Hepatocyte (in vitro differentiated cells): ENCODE measurements around the gene SPAM1. TPM values are rescaled to one million over a fixed set of nuclear protein-coding genes. Genes with fewer than 3 reads are reported as not detected.
A peak's percentile ranks its signal among the peaks of the same experiment; 100 is the strongest.

ENCODE experiments used
- DNase-seq: peaks from one replicate; pipeline ENCODE4 v3.0.0-alpha.2; 2016; ENCODE audit warnings: low spot score
- H2AFZ ChIP-seq: fragments of 200-600 bp; sonication (generic); 2 replicates; pipeline ENCODE4 v1.6.0; 2016; ENCODE audit warnings: antibody characterized with exemption, mild to moderate bottlenecking
- H3K27ac ChIP-seq: fragments of 200-600 bp; sonication (generic); 2 replicates; pipeline ENCODE4 v1.5.1; 2016; ENCODE audit warnings: mild to moderate bottlenecking
- H3K27me3 ChIP-seq: fragments of 200-600 bp; sonication (generic); 2 replicates; pipeline ENCODE4 v1.6.1; 2016
- H3K36me3 ChIP-seq: fragments of 200-600 bp; sonication (generic); replicated peaks from 2 replicates; pipeline ENCODE4 v1.5.1; 2016; ENCODE audit warnings: low read depth; ENCODE audit not compliant: insufficient read depth
- H3K4me1 ChIP-seq: fragments of 200-600 bp; sonication (generic); 2 replicates; pipeline ENCODE4 v1.5.1; 2016; ENCODE audit warnings: mild to moderate bottlenecking, moderate library complexity; ENCODE audit not compliant: insufficient read depth
- H3K4me2 ChIP-seq: fragments of 200-600 bp; sonication (generic); 2 replicates; pipeline ENCODE4 v1.6.0; 2016
- H3K4me3 ChIP-seq: fragments of 200-600 bp; sonication (generic); 2 replicates; pipeline ENCODE4 v1.5.1; 2016; ENCODE audit warnings: mild to moderate bottlenecking
- H3K79me2 ChIP-seq: fragments of 200-600 bp; sonication (generic); 2 replicates; pipeline ENCODE4 v1.6.0; 2017; ENCODE audit warnings: mild to moderate bottlenecking
- H3K9me2 ChIP-seq: fragments of 200-600 bp; sonication (generic); replicated peaks from 2 replicates; pipeline ENCODE4 v1.6.0; 2017; ENCODE audit warnings: mild to moderate bottlenecking; ENCODE audit not compliant: insufficient read depth
- H3K9me3 ChIP-seq: fragments of 200-600 bp; sonication (generic); 2 replicates; pipeline ENCODE4 v1.5.1; 2016; ENCODE audit warnings: low read depth, mild to moderate bottlenecking
- H4K20me1 ChIP-seq: fragments of 200-600 bp; sonication (generic); 2 replicates; pipeline ENCODE4 v1.6.0; 2016; ENCODE audit warnings: mild to moderate bottlenecking; ENCODE audit not compliant: insufficient read depth, poor library complexity, severe bottlenecking
- CTCF ChIP-seq: fragments of 200-600 bp; sonication (generic); IDR thresholded peaks from 2 replicates; pipeline ENCODE4 v1.5.1; 2016; ENCODE audit warnings: antibody characterized with exemption, mild to moderate bottlenecking; ENCODE audit not compliant: poor library complexity
- EZH2 ChIP-seq: fragments of 200-600 bp; sonication (generic); IDR thresholded peaks from 2 replicates; pipeline ENCODE4 v1.6.1; 2016; ENCODE audit warnings: antibody characterized with exemption, mild to moderate bottlenecking, borderline replicate concordance
- EZH2phosphoT487 ChIP-seq: fragments of 200-600 bp; sonication (generic); IDR thresholded peaks from one replicate; pipeline ENCODE4 v1.6.1; 2018; ENCODE audit warnings: antibody characterized with exemption, mild to moderate bottlenecking, low read depth, moderate library complexity; ENCODE audit not compliant: unreplicated experiment, severe bottlenecking
- WGBS: methylation state at CpG from one replicate; pipeline ENCODE4 v1.1.6; 2016; ENCODE audit warnings: low lambda C conversion rate; ENCODE audit errors: missing lambda C conversion rate; 5-methylcytosine and 5-hydroxymethylcytosine counted together
- polyA plus RNA-seq: library from polyadenylated mRNA; unstranded; fragments of >200 nt; fragmentation: Nextera tagmentation; extraction: Ambion mirVana; gene quantifications from 2 replicates; pipeline ENCODE4 v1.2.1, GENCODE V29; 2016
- total RNA-seq: library from RNA; depleted of rRNA; stranded (reverse); fragments of >200 nt; gene quantifications from 2 replicates; pipeline ENCODE4 v1.2.3, GENCODE V29; 2014

Gene SPAM1
- total and polyA plus RNA-seq, 2 experiments from 2014 or later, result not detected

- no peak overlapping the region for H2AFZ ChIP-seq
- no peaks in the 10 kb centered on the region for H3K9me2 ChIP-seq
- H3K4me3 ChIP-seq, result no peak overlapping the region
- no peaks in the 10 kb centered on the region for H3K9me3 ChIP-seq
- no peaks in the 10 kb centered on the region for H3K36me3 ChIP-seq
- H4K20me1 ChIP-seq, result no peaks in the 10 kb centered on the region
- no peak for DNase-seq
- no peaks in the 10 kb centered on the region for H3K27me3 ChIP-seq
- H3K4me1 ChIP-seq, result no peaks in the 10 kb centered on the region
- TF ChIP-seq EZH2phosphoT487, result no peak
- H3K27ac ChIP-seq, result no peak overlapping the region
- 84% methylated on average over 4 of the region's 4 CpGs for WGBS
- no peaks in the 10 kb centered on the region for H3K79me2 ChIP-seq
- no peak overlapping the region for H3K4me2 ChIP-seq
Measured at GRCh38 chr7:123958186-123958703, 33.2 kb downstream of the SPAM1 start.

GRCh38 chr7:123961771-123962170, 36.7 kb downstream of the SPAM1 start:
- H3K9me3 ChIP-seq, result no peaks in the 10 kb centered on the region
- no peak for DNase-seq
- H2AFZ ChIP-seq, result no peak overlapping the region
- no peaks in the 10 kb centered on the region for H3K4me1 ChIP-seq
- H3K4me2 ChIP-seq, result no peak overlapping the region
- TF ChIP-seq CTCF (no peak), EZH2phosphoT487 (no peak), EZH2 (no peak)
- no peaks in the 10 kb centered on the region for H4K20me1 ChIP-seq
- no peaks in the 10 kb centered on the region for H3K9me2 ChIP-seq
- no peaks in the 10 kb centered on the region for H3K79me2 ChIP-seq
- H3K4me3 ChIP-seq, result no peak overlapping the region
- H3K36me3 ChIP-seq, result no peaks in the 10 kb centered on the region
- H3K27ac ChIP-seq, result no peak overlapping the region
- H3K27me3 ChIP-seq, result no peaks in the 10 kb centered on the region
- 86% methylated on average over 6 of the region's 6 CpGs for WGBS

- Histone ChIP-seq H3K4me2 (no peak overlapping the region), H3K36me3 (no peaks in the 10 kb centered on the region), H3K4me3 (no peak overlapping the region), H3K9me2 (no peaks in the 10 kb centered on the region), H3K79me2 (no peaks in the 10 kb centered on the region), H3K27me3 (no peaks in the 10 kb centered on the region), H3K27ac (no peak overlapping the region), H4K20me1 (no peaks in the 10 kb centered on the region), H3K4me1 (no peaks in the 10 kb centered on the region), H3K9me3 (no peaks in the 10 kb centered on the region), H2AFZ (no peak overlapping the region)
- no peak for TF ChIP-seq EZH2
- TF ChIP-seq CTCF, result no peak
- TF ChIP-seq EZH2phosphoT487, result no peak
- WGBS, result 60% methylated on average over 4 of the region's 4 CpGs
- DNase-seq, result peak; percentile 20
Measured at GRCh38 chr7:123966936-123967335, 41.9 kb downstream of the SPAM1 start.

GRCh38 chr7:123972045-123972444, 47.0 kb downstream of the SPAM1 start:
- no peaks in the 10 kb centered on the region for H3K27me3 ChIP-seq
- DNase-seq, result no peak
- H3K4me2 ChIP-seq, result no peak overlapping the region
- TF ChIP-seq EZH2phosphoT487, result no peak
- no peak for TF ChIP-seq CTCF
- TF ChIP-seq EZH2, result no peak
- H3K79me2 ChIP-seq, result no peaks in the 10 kb centered on the region
- H3K4me3 ChIP-seq, result no peak overlapping the region
- H4K20me1 ChIP-seq, result no peaks in the 10 kb centered on the region
- H3K36me3 ChIP-seq, result no peaks in the 10 kb centered on the region
- no peaks in the 10 kb centered on the region for H3K9me2 ChIP-seq
- H3K4me1 ChIP-seq, result no peaks in the 10 kb centered on the region
- H2AFZ ChIP-seq, result no peak overlapping the region
- H3K9me3 ChIP-seq, result no peaks in the 10 kb centered on the region
- no peak overlapping the region for H3K27ac ChIP-seq
- WGBS, result 89% methylated on average over 1 of the region's 1 CpG
